GM11168 (cell line): ENCODE measurements around the gene SYTL3.

ENCODE experiments used
- in situ Hi-C: fragments of 300-500 bp; cut with MboI; formaldehyde crosslinking; loops from one replicate; pipeline ENCODE4 v1.12.0; 2022; ENCODE audit warnings: low sequenced_read_pairs; ENCODE audit not compliant: unreplicated experiment

SYTL3 gene

GRCh38 chr6:158753811-158754210 lies 104.0 kb downstream of the SYTL3 start:
- in situ Hi-C loops = no loop called here

GRCh38 chr6:158754738-158755137 lies 104.9 kb downstream of the SYTL3 start:
- in situ Hi-C loops = no loop called here

DNA sequence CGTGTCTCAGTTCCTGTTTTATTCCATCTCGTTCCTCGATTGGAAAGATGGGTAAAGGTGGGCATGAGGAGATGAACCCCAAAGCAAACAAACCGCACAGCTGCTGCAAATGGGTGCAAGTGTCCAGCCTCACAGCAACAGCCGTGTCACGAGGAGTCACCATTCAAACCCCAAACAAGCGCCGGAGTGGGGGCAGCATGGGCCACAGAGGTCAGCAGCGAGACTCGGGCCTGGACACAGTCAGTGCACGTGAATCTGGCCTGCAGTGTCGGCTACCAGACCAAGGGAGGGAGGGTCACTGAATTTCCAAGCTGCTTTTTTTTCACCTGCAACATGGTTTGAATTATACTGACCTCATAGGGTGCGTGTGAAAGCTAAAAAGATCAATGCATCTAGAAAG lies 105.8 kb downstream of the SYTL3 start:
- in situ Hi-C loops = no loop called here

DNA sequence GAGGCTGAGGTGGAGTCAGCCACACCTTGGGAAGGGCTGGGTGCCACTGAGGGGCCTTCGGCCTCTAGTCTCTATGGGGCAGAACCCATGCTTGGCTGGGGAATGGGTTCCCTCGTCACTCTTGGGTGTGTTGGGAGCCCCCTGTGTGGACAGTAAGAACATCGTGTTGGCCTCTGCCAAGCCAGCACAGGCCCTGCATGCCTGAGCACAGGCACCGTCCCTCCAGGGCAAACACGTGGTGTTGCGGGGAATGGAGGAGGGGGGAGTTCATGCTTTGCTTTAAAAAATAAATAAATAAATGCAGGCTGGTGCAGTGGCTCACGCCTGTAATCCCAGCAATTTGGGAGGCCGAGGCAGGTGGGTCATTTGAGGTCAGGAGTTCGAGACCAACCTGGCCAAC lies 106.3 kb downstream of the SYTL3 start:
- in situ Hi-C loops = no loop called here

- in situ Hi-C loops = no loop called here
These were observed 107.3 kb downstream of the SYTL3 start for GRCh38 chr6:158756977-158757752.

DNA sequence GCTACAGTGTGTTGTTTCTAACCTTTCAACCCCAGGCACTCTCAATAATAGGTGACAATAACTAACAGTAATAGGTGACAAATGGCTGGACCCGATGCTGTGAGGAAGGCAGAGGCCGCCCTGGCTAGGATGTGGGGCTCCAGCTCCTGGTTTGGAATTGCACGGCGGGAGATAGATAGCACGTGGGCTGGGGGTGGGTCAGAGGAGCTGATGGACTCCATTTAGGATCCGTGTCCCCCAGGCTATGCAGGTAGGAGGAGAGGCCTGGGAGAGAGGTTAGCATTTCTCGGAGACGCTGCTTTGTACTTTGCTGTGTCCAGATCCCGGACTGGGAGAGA lies 107.9 kb downstream of the SYTL3 start:
- in situ Hi-C loops = no loop called here

- in situ Hi-C loops = no loop called here
These were observed 108.6 kb downstream of the SYTL3 start for GRCh38 chr6:158758451-158758860.

DNA sequence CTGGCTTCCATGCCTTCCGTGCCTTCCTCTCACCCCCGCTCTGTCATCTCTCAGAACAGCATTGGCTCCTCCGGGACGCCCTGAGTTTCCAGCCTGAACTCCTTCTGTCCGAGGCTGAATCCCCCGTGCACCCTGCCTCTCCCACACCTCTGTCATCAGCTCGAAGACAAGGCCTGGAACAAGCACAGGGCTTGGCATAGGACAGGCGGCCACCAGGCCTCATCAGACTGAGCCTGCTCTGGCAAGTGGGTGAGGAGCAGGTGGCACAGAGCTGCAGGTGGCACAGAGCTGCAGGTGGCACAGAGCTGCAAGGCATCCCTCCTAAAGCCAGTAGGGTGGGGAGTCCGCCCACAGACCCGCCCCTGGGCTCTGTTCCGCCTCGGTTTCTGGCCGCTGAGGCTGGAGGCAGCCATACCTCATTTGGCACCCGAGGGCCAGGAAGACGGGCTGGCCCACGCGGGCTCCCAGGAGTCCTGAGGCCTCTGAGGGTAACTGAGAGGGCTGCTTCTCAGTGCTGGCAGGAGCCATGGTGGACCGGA lies 109.2 kb downstream of the SYTL3 start:
- in situ Hi-C loops = no loop called here

DNA sequence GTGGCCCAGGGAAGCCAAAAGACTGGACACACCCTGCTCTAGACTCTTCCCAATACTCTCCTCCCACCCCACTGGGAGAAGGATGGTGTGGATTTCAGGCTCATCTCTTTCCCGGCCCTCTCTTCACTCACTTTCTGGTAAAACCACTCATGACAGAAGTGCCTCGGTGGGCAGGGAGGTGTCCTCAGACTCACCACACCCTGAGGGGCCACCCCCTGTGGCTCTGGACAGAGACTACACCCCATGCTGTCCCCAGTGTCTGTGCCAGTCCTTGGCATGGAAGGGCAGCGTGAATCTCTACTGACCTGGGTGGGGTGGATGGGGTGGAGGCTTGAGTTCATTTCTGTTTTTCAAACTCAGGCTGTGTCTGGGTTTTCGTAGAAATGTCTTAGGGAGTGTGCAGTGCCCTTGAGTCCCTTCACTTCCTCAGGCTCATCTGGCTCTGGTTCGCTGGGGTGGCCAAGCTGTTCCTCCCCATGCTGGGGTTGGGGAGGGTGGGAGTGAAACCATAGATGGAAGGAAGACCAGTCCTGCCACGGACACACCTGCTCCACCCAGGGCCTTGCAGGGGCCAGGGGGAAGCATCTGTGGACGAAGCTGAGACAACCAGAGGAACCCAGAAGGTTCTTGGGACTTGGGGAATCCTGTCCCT lies 110.2 kb downstream of the SYTL3 start:
- in situ Hi-C loops = loop anchor here (10.0 kb wide), 1 partner anchor 1405 kb away; no protein-coding TSS in a partner anchor

- in situ Hi-C loops = loop anchor here (10.0 kb wide), 1 partner anchor 1406 kb away; no protein-coding TSS in a partner anchor
These were observed 110.9 kb downstream of the SYTL3 start for GRCh38 chr6:158760618-158761250.

DNA sequence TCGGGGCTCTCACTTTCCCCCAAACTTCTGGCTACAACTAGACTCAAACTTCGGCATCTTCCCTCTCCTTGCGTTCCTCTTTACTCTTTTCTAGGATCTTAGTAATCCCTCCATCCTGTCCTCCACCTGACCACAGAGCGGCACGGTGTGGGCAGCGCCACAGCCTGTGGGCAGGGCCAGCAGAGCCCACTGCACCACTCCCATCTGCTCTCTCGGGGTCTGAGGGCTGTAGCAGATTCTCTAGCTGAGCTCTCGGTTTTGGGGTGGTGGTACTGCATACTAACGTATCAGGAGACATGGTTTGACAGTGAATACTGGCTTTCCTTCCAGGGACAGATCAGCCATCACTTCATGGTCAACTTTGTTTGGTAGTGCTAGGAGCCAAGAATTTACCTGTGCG lies 111.9 kb downstream of the SYTL3 start:
- in situ Hi-C loops = loop anchor here (10.0 kb wide), 1 partner anchor 1407 kb away; no protein-coding TSS in a partner anchor

- in situ Hi-C loops = loop anchor here (10.0 kb wide), 1 partner anchor 1408 kb away; no protein-coding TSS in a partner anchor
These were observed 113.1 kb downstream of the SYTL3 start for GRCh38 chr6:158762787-158763433.

GRCh38 chr6:158763434-158764182 lies 113.8 kb downstream of the SYTL3 start:
- in situ Hi-C loops = loop anchor here (10.0 kb wide), 1 partner anchor 1409 kb away; no protein-coding TSS in a partner anchor

GRCh38 chr6:158764183-158764849 lies 114.5 kb downstream of the SYTL3 start:
- in situ Hi-C loops = loop anchor here (10.0 kb wide), 1 partner anchor 1410 kb away; no protein-coding TSS in a partner anchor

DNA sequence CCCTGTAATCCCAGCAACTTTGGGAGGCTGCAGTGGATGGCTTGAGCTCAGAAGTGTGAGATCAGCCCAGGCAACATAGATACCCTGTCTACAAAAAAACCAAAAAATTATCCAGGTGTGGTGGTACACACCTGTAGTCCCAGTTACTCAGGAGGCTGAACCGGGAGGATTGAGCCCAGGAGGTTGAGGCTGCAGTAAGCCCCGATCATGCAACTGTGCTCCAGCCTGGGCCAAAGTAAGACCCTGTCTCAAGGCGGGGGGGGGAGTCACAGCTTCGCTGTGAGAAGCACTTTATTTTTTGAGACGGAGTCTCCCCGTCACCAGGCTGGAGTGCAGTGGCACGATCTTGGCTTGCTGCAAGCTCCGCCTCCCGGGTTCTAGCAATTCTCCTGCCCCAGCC lies 115.1 kb downstream of the SYTL3 start:
- in situ Hi-C loops = loop anchor here (10.0 kb wide), 1 partner anchor 1410 kb away; no protein-coding TSS in a partner anchor

- in situ Hi-C loops = loop anchor here (10.0 kb wide), 1 partner anchor 1411 kb away; no protein-coding TSS in a partner anchor
These were observed 115.7 kb downstream of the SYTL3 start for GRCh38 chr6:158765499-158766068.

DNA sequence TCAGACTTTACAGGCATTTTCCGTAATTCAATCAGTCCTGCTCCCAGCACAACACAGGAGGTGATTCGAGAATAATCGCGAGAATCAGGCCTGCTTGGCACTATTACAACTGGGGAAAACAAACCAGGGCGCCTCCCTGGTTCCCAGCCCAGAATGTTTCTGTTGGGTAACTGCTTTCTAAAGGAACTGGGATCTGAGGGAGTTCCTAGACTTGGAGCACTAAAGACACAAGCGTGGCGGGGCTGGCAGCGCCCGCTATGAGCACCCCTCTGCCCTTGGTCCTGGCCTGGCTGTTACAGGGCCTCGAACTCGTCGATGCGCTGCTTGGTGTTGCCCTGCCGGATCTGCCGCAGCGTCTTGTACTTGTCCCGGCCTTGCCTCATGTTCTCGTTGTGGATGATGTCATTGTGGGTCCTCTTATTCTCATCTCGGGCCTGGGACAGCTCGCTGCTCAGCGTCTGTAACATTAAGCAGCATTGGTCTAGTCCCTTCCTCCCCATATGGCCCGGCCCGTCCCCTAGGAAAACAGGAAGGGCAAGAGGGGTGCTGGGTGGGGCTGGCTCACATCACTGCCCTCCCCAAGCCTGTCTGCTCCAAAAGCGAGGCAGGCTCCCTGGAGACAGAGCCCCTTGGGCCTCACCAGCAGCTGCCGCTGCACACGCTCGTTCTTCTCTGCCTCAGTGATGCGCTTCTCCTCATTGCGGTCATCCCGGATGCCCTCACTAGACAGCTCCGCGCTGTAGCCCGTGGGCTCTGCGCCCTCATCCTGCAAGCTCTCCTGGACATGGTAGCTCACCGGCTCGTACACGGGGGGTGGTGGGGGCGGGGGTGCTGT lies 117.0 kb downstream of the SYTL3 start:
- in situ Hi-C loops = loop anchor here (10.0 kb wide), 1 partner anchor 1412 kb away; no protein-coding TSS in a partner anchor

DNA sequence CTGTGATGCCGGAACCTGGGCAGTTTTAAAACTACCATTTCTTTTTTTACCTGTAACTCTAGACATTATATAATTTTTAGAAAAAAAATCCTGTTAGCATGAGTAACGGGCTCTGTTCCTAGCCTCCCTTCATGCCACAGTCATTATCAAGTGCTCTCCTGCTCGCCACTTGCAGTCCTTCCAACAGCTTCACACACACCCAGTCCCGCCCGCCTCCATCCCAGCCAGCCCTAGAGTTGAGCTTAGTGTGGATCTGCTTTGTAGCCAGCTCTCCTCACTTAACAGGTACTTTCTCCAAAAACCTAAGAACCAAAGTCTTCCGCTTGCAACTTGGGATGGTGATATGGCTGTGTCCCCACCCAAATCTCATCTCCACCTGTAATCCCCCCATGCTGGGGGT lies 117.9 kb downstream of the SYTL3 start:
- in situ Hi-C loops = loop anchor here (10.0 kb wide), 1 partner anchor 1413 kb away; no protein-coding TSS in a partner anchor
